GM19452 (cell line): ENCODE data around the gene ZNF268.
"Not testable (repeated sequence)": the region's sequence is repeated elsewhere in the genome, so short reads cannot be mapped to it uniquely, and the experiment has no call there.

ENCODE experiments used
- ATAC-seq: cut with Tn5 transposase; IDR thresholded peaks from one replicate; pipeline ENCODE4 v1.9.1; 2021; ENCODE audit not compliant: unreplicated experiment

ZNF268 gene

DNA sequence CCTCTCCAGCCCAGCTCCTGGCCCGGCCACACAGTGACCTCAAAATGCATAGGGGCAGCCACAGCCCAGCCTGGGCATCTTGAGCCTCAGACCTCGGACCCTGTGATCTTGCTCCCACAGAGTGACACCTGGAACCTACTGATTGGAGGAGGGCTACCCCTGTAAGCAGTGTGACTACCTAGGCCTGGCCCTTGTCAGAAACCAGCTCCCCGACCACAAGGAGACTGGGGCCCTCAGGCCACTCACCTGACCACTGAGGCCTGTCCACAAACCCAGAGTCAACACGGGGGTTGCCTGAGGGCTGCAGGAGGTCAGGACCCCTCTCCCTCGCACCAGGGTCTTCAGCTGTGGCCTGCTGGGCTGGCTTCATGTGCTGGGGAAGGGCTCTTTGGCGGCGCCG is 45.4 kb downstream of the ZNF268 start:
- ATAC-seq, result no peak

DNA sequence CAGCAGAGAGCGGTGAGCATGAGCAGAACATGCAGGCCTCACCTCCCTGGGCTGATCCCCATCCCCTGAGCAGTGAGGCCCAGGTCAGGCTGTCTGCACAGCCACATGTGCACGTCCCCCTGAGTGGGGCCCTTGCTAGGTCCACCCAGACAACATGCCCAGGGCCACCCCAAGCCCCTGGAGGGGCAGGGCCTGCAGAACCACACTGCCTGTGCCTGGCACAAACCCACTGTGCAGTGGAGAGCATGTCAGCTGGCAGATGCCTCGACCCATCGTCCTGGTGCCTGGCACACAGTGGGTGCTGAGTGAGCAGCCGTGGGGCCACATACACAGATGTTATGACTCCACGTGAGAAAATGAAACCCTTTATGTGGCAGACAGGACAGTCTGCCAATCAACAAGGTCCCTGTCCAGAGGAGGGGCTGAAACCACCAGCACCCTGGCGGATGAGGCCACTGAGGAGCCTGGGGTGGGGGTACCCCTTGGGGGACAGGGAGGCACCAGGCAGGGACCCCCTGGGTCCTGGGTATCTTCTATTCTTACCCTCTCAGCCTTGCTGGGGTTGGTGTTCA is 46.1 kb downstream of the ZNF268 start:
- ATAC-seq, result no peak

DNA sequence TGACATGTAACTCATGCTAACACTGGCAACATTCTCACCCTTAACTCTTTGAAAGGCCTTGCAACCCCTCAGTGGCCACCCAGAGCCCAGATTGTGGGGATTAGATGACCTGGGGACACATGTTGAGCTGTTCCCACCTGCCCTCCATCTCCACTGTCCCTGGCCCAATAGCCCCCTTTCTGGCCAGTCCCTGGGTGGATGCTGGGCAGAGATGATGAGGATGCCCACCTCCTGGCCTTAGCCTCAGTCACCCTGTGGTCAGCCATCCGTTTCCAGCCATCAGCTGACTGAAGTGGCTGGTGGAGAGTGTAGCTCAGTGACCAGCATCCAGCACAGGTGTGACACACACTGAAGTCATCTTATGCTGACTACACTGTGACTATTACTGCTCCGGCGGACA is 49.7 kb downstream of the ZNF268 start:
- no peak for ATAC-seq

GRCh38 chr12:133233006-133233405 is 51.7 kb downstream of the ZNF268 start:
- no peak for ATAC-seq

DNA sequence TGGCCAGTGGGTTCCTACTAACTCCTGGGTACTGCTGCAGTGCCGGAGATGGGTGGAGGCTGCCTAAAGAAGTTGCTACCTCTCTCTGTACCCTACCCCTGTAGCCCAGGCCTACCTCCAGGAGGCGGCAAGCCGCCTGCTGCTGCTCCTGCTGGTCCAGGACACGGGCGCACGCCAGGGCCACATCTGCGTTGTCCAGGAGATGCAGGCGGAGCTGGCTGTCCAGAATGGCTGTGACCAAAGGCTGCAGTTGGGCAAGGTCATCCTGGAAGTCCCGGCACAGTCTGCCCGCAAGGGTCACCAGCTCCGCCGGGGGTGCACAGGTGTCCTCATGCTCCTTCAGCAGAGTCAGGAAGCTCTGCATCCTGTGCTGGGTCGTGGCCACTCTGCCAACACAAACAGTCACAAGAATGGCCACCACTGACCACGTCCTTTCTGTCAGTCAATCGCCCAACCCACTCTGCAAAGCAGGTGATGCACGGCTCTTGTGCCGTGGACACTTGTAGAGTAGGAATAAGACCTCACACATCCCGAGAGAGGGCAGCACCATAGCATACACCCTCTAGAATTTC is 52.8 kb downstream of the ZNF268 start:
- no peak for ATAC-seq

GRCh38 chr12:133234971-133235370 is 53.7 kb downstream of the ZNF268 start:
- ATAC-seq, result no peak

GRCh38 chr12:133235401-133236112 is 54.3 kb downstream of the ZNF268 start, which contains the start of gene ANHX:
Gene ANHX (minus strand): TSS chr12:133235877. CDS start chr12:133234356, 1,521 bp downstream.
- no peak for ATAC-seq

- no peak for ATAC-seq
Observed at GRCh38 chr12:133236144-133236543, 54.8 kb downstream of the ZNF268 start.

- no peak for ATAC-seq
Observed at GRCh38 chr12:133236556-133236955, 55.3 kb downstream of the ZNF268 start.

DNA sequence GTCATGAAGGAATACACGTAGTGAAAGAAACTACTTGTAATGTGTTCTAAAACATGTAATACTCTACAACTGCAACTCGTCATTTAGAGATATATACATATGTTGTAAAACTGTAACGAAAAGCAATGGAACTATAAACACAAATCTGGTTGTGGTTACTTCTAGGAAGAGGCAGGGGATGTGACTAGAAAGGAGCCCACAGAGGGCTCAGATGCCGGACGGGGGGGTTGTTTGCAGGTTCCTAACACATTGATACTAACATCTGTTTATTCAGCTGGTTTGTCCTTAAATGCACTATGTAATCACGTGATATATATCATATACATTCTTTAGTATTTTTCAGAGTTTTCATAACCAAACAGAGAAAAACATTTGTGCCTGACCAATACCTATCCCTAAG is 70.4 kb downstream of the ZNF268 start:
- ATAC-seq, result no peak

- ATAC-seq, result not testable (repeated sequence)
Observed at GRCh38 chr12:133255833-133256232, 74.5 kb downstream of the ZNF268 start.

DNA sequence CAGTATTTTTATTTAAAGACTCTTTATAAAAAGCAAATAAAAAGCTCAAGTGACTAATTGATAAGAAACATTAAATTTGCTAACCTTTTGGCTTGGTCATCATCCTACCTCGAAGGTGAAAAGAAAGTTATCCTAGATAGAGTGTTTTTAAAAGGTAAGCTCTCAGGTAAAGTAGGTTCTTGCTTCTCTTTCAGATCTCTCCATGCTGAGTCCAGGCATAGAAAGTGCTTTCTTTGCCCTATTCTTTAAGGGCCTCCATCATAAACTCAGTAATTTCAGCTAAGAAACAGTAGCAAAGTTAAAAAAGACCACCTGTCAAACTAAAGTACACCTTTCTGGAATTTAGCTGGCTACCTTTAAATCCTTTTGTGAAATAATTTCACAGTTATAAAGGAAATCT is 75.0 kb downstream of the ZNF268 start:
- ATAC-seq, result no peak

DNA sequence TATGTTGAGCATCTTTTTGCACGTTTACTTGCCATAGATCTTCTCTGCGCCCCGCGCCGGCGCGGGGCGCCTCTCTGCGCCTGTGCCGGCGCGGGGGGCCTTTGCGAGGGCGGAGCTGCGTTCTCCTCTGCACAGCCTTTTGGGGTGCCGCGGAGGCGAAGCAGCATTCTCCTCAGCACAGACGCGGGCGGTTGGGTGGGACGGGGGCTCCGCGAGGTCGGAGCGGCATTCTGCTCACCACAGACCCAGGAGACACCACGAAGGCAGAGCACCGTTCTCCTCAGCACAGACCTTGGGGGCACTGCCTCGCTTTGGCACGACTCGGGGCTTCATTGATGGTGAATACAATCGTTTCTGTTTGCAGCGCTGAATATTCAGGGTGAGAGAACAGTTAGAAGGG is 82.9 kb downstream of the ZNF268 start:
- ATAC-seq, result no peak
